GM12878 (cell line): ENCODE measurements around the gene SASH3. TPM values are rescaled to one million over a fixed set of nuclear protein-coding genes. Genes with fewer than 3 reads are reported as not detected.
A peak's percentile ranks its signal among the peaks of the same experiment; 100 is the strongest.

Source experiments
- ATAC-seq: fragments of 200-7000 bp; cut with Tn5 transposase; 3 replicates; pipeline ENCODE4 v1.9.1; 2020; ENCODE audit warnings: mild to moderate bottlenecking, moderate library complexity
- BruUV-seq: library from RNA; stranded (reverse); fragments of 400-500 nt; replicated peaks from 2 replicates; lab custom pipeline; 2021; lab: Mats Ljungman, UMichigan
- CTCF ChIA-PET: fragments of 300-600 bp; sonication (Branson Sonifier 250); formaldehyde crosslinking; extraction: SDS; loops from one replicate; lab custom pipeline; 2021; ENCODE audit warnings: inconsistent platforms; lab: Yijun Ruan, JAX
- POLR2A ChIA-PET: fragments of 350-600 bp; formaldehyde crosslinking; extraction: SDS; loops from one replicate; lab custom pipeline; 2021; ENCODE audit warnings: inconsistent platforms; lab: Charles Lee
- RAD21 ChIA-PET: fragments of 300-600 bp; sonication (Branson Sonifier 250); formaldehyde crosslinking; loops from one replicate; lab custom pipeline; 2023; ENCODE audit warnings: antibody characterized with exemption; ENCODE audit not compliant: unreplicated experiment; lab: Charles Lee
- SMC1A ChIA-PET: fragments of 300-600 bp; sonication (Branson Sonifier 250); formaldehyde crosslinking; loops from one replicate; lab custom pipeline; 2023; ENCODE audit not compliant: unreplicated experiment, uncharacterized antibody; lab: Charles Lee
- DNase-seq: peaks from one replicate; pipeline ENCODE4 v3.0.0-alpha.2; 2011; ENCODE audit warnings: low read depth, low spot score
- FAIRE-seq: peaks from 3 replicates; lab custom pipeline; 2011; peaks lifted over from hg19 to GRCh38; lab: Jason Lieb, UNC
- H2AFZ ChIP-seq: 2 replicates; pipeline ENCODE4 v1.6.0; 2011; ENCODE audit warnings: low read depth, low read length, control low read depth; ENCODE audit not compliant: control insufficient read depth
- H3K27ac ChIP-seq: 2 replicates; pipeline ENCODE4 v1.5.1; 2011; ENCODE audit warnings: control low read depth; ENCODE audit not compliant: control insufficient read depth, insufficient read depth
- H3K27me3 ChIP-seq, 2 experiments: replicated peaks in 1 of 2; 2 replicates each; pipeline versions ENCODE4 v1.6.0 to v1.6.1; 2011; ENCODE audit warnings: low read length in 1 of 2; ENCODE audit not compliant: control insufficient read depth in 2 of 2, insufficient read depth in 2 of 2
- H3K36me3 ChIP-seq, 2 experiments: 2 replicates each; pipeline ENCODE4 v1.5.1; 2011; ENCODE audit warnings: low read length in 1 of 2; ENCODE audit not compliant: control insufficient read depth in 2 of 2, insufficient read depth in 2 of 2
- H3K4me1 ChIP-seq: 2 replicates; pipeline ENCODE4 v1.6.1; 2011; ENCODE audit warnings: mild to moderate bottlenecking, low read length, moderate library complexity, mixed read lengths; ENCODE audit not compliant: control insufficient read depth, insufficient read depth
- H3K4me2 ChIP-seq: 2 replicates; pipeline ENCODE4 v1.6.0; 2011; ENCODE audit warnings: control low read depth; ENCODE audit not compliant: control insufficient read depth, insufficient read depth
- H3K4me3 ChIP-seq: fragments of 200-600 bp; sonication (generic); 2 replicates; pipeline ENCODE4 v1.5.1; 2016
- H3K79me2 ChIP-seq: 2 replicates; pipeline ENCODE4 v1.6.0; 2011; ENCODE audit warnings: low read length; ENCODE audit not compliant: control insufficient read depth, insufficient read depth
- H3K9ac ChIP-seq: 2 replicates; pipeline ENCODE4 v1.8.0; 2011; ENCODE audit warnings: low read length, control low read depth, mixed read lengths; ENCODE audit not compliant: control insufficient read depth, insufficient read depth
- H3K9me3 ChIP-seq: replicated peaks from 3 replicates; pipeline ENCODE4 v1.5.1; 2011; ENCODE audit warnings: mild to moderate bottlenecking, low read length; ENCODE audit not compliant: control insufficient read depth, insufficient read depth
- H4K20me1 ChIP-seq: 2 replicates; pipeline ENCODE4 v1.6.0; 2011; ENCODE audit not compliant: control insufficient read depth, insufficient read depth
- IKZF1 ChIP-seq: fragments of 450-650 bp; conservative IDR thresholded peaks from 2 replicates; pipeline ENCODE4 v1.6.1; 2017; ENCODE audit warnings: antibody characterized with exemption, mild to moderate bottlenecking
- IKZF2 ChIP-seq, 2 experiments: fragments of 450-650 bp; IDR thresholded peaks; 2 replicates each; pipeline ENCODE4 v1.6.1; 2017; ENCODE audit warnings: mild to moderate bottlenecking in 2 of 2, moderate library complexity in 2 of 2
- KDM1A ChIP-seq: fragments of 200-600 bp; sonication (generic); IDR thresholded peaks from 2 replicates; pipeline ENCODE4 v1.6.1; 2016; ENCODE audit warnings: borderline replicate concordance
- ZNF687 ChIP-seq: fragments of 450-650 bp; IDR thresholded peaks from 2 replicates; pipeline ENCODE4 v1.6.1; 2017; ENCODE audit warnings: mild to moderate bottlenecking, moderate library complexity
- whole genome bisulfite sequencing: methylation state at CpG from one replicate; pipeline ENCODE4 v1.1.6; 2016; ENCODE audit warnings: low lambda C conversion rate; ENCODE audit not compliant: insufficient replicate concordance, insufficient coverage; ENCODE audit errors: missing lambda C conversion rate; 5-methylcytosine and 5-hydroxymethylcytosine counted together
- in situ Hi-C: fragments of 300-500 bp; cut with MboI; formaldehyde crosslinking; loops from 9 replicates; pipeline ENCODE4 v1.14.3; 2018; ENCODE audit warnings: mixed read lengths
- intact Hi-C: fragments of 100-400 bp; cut with micrococcal nuclease; formaldehyde crosslinking; loops from one replicate; pipeline ENCODE4 v1.14.2; 2022; ENCODE audit not compliant: unreplicated experiment
- polyA plus RNA-seq, 11 experiments: library from polyadenylated mRNA; depleted of rRNA in 4 of 11; unstranded in 6 of 11; stranded (reverse) in 5 of 11; fragments of >200 nt; fragmentation: Nextera tagmentation in 4 of 11; fragmentation: Illumina TruSeq in 1 of 11; extraction: Ambion mirVana in 4 of 11; extraction: Trizol in 1 of 11; gene quantifications; 1 replicate in 1 of 11; 2 replicates in 10 of 11; pipeline versions ENCODE4 v1.2.1 to v1.2.3, GENCODE V29; 2011 to 2016; ENCODE audit warnings: inconsistent platforms in 2 of 11, missing spikeins in 2 of 11, low read depth in 1 of 11
- total RNA-seq, 4 experiments: library from RNA; depleted of rRNA in 3 of 4; stranded (reverse); fragments of >200 nt in 3 of 4; fragmentation: Illumina TruSeq in 1 of 4; extraction: Trizol in 1 of 4; gene quantifications; 2 replicates each; pipeline versions ENCODE4 v1.2.1 to v1.2.3, GENCODE V29; 2013 to 2021

Gene SASH3
- total and polyA plus RNA-seq, 10 of the 15 experiments (the other 5 are each of a cell fraction or from before 2014, with no cell fraction given) = 23.1 to 233 (median 160) TPM

- H3K4me3 ChIP-seq = no peak overlapping the region
- SMC1A ChIA-PET = interaction anchor here (1.5 to 9.2 kb wide), 4 partner anchors 8 to 52 kb away, joined by 3 to 165 read pairs (median 39); partner anchors contain the start of gene SASH3
- H4K20me1 ChIP-seq = no peaks in the 10 kb centered on the region
- peak overlapping the region; percentile 35 for H2AFZ ChIP-seq
- RAD21 ChIA-PET = interaction anchor here (0.9 to 10.0 kb wide), 9 partner anchors 8 to 154 kb away, joined by 3 to 166 read pairs (median 4); partner anchors contain the start of gene SASH3
- intact Hi-C loops (loop anchor here (10.0 kb wide), 1 partner anchor 403 kb away; the partner anchor contains the start of gene RAB33A), in situ Hi-C loops (no loop called here)
- H3K79me2 ChIP-seq = peaks cover 2% of the 10 kb centered on the region; the same call in 1 of the 2 replicates
- no peaks in the 10 kb centered on the region for H3K36me3 ChIP-seq
- BruUV-seq = no TSS peak
- no peaks in the 10 kb centered on the region for H3K9me3 ChIP-seq
- H3K27me3 ChIP-seq = no peaks in the 10 kb centered on the region
- CTCF ChIA-PET = interaction anchor here (1.3 to 8.5 kb wide), 4 partner anchors 8 to 52 kb away, joined by 3 to 66 read pairs (median 18); partner anchors contain the start of gene SASH3
- POLR2A ChIA-PET = interaction anchor here (0.5 to 10.1 kb wide), 6 partner anchors 9 to 350 kb away, joined by 3 to 169 read pairs (median 5); partner anchors contain the start of gene SASH3
- no peak overlapping the region for H3K4me2 ChIP-seq
- peak overlapping the region; percentile 86 for H3K27ac ChIP-seq
- DNase-seq (no peak), FAIRE-seq (peak; percentile 23), ATAC-seq (no peak)
- peaks cover 61% of the 10 kb centered on the region for H3K4me1 ChIP-seq
- no peak overlapping the region; the same call in 1 of the 2 replicates for H3K9ac ChIP-seq
- WGBS = 53% methylated on average over 14 of the region's 14 CpGs
- no peak for TF ChIP-seq KDM1A
- TF ChIP-seq IKZF2 (IDR thresholded peaks at IDR 0.05) = 0 out of 4 replicates have a peak, but pooled peaks of 1 of the 2 experiments have one; percentile 8
- 0 out of 2 replicates have a peak, but pooled peaks have one; percentile 13 for TF ChIP-seq IKZF1
- TF ChIP-seq ZNF687 = peak; percentile 68
These were observed 8.3 kb upstream of the SASH3 start for GRCh38 chrX:129771266-129771995.
